ENCODE data around the gene TMEM198.

The TMEM198 gene

DNA sequence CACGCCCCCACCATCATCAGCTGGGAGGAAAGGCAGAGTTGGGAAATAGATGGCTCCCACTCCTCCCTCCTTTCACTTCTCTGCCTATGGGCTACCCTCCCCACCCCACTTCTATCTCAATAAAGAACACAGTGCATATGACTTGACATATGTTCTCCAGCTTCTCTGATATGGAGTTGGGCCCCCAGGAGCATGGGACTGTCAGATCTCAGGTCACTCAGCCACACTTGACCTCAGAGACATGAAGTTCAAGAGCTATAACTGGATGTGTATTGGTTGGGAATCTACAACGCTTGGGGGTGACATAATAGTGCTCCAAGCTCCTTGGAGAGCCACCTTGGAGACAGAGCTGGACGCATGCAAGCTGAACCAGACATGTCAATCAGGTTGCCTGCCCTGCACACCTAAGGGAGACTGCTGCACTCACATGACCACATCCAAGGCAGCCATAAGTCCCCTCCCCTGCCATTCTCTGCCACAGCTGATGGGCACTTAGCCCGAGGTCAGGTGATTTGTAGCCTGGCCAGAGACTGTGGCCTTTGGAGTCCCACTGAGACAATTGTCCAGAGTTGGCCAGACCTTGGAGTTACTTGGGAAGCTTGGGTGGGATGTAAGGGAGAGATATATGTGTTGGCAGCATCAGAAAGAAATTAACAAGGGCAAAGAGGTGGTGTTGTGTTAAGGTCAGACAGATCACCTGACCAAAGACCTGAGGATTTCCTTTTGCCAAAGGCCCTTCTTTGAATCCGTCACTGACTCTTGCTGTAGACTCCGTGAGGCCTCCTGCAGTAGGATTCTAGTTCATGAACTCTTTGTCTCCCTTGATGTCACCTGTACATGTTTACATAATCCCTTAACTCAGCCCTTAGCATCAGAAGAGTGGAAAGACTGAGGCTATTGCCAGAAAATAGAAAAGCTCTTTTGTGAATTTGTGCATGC is 32.0 kb downstream of the TMEM198 start:
- Histone ChIP-seq H3K4me1 (ENCODE audit: insufficient read depth, low read length, poor library complexity, severe bottlenecking) (peaks cover 6% of the 10 kb centered on the region), H3F3A (ENCODE audit: low read depth) (no peaks in the 10 kb centered on the region), H3K9me3 (ENCODE audit: insufficient read depth, low read depth, low read length) (no peaks in the 10 kb centered on the region), H3K27me3 (ENCODE audit: insufficient read depth, low read length, poor library complexity, severe bottlenecking) (no peaks in the 10 kb centered on the region), H2AFZ (ENCODE audit: low read length) (no peak overlapping the region), H3K4me3 (ENCODE audit: low read length, poor library complexity, severe bottlenecking) (no peak overlapping the region), H3K9me2 (replicated peaks; ENCODE audit: low read depth, low read length) (no peaks in the 10 kb centered on the region), H3K79me2 (ENCODE audit: insufficient read depth, low read length) (no peaks in the 10 kb centered on the region; the same call in 1 of the 2 replicates), H3K9ac (ENCODE audit: low read depth, low read length, poor library complexity, severe bottlenecking) (no peak overlapping the region), H3K4me2 (ENCODE audit: low read depth, low read length, poor library complexity, severe bottlenecking) (no peak overlapping the region), H4K20me1 (ENCODE audit: insufficient read depth, low read length, poor library complexity, severe bottlenecking) (no peaks in the 10 kb centered on the region), H3K36me3 (ENCODE audit: insufficient read depth, low read length) (no peaks in the 10 kb centered on the region)
- TF ChIP-seq EZH2phosphoT487 (IDR thresholded peaks at IDR 0.05; ENCODE audit: borderline replicate concordance), result no peak
- TF ChIP-seq CTCF (conservative IDR thresholded peaks at IDR 0.05; ENCODE audit: low read length), result no peak

DNA sequence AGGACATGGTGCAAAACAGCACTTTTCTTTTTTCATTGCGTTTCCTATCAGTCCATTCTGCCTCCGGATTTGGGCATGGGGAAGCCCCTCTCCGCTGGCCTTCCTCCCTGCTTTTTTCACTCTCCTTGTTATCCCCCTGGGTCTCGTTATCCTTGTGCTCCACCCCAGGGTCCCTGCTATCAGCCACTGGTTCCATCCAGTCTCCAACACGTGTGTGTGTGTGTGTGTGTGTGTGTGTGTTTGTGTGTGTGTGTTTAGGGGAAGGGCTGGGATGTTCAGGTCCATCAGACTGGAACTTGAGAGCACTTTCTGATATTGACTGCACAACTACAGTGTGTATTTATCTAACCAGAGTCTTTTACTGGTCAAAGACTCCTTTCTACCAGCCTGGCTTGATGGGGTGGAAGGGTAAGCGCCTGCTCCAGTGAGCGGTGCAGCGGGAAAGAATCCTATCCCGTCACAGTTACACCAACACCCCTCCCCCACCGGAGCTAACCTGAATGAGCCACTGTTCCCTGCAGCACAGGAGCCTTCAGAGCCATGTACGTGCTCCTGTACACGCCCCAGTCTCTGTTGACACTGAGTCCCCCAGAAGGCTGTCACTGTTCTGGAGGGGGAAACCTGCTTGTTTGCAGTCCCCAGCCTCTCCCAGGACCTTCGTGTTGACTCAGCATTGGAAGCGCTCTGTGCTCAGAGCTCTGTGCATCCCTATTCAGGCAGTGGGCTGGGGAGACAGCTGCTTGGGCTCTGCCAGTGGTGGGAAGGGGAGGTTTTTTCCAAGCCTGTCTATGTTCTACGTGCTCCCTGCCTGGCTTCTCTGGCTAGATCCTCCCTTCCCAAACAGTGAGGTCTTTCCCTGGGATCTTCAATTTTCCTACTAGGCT is 32.9 kb downstream of the TMEM198 start:
- Histone ChIP-seq H3K4me2 (ENCODE audit: low read depth, low read length, poor library complexity, severe bottlenecking) (no peak overlapping the region), H3K4me1 (ENCODE audit: insufficient read depth, low read length, poor library complexity, severe bottlenecking) (peaks cover 3% of the 10 kb centered on the region), H3K36me3 (ENCODE audit: insufficient read depth, low read length) (no peaks in the 10 kb centered on the region), H3F3A (ENCODE audit: low read depth) (no peaks in the 10 kb centered on the region), H2AFZ (ENCODE audit: low read length) (no peak overlapping the region), H3K79me2 (ENCODE audit: insufficient read depth, low read length) (no peaks in the 10 kb centered on the region), H3K9me2 (replicated peaks; ENCODE audit: low read depth, low read length) (no peaks in the 10 kb centered on the region), H4K20me1 (ENCODE audit: insufficient read depth, low read length, poor library complexity, severe bottlenecking) (no peaks in the 10 kb centered on the region), H3K9ac (ENCODE audit: low read depth, low read length, poor library complexity, severe bottlenecking) (no peak overlapping the region), H3K9me3 (ENCODE audit: insufficient read depth, low read depth, low read length) (no peaks in the 10 kb centered on the region), H3K4me3 (ENCODE audit: low read length, poor library complexity, severe bottlenecking) (no peak overlapping the region), H3K27me3 (ENCODE audit: insufficient read depth, low read length, poor library complexity, severe bottlenecking) (no peaks in the 10 kb centered on the region)
- no peak for TF ChIP-seq CTCF (conservative IDR thresholded peaks at IDR 0.05; ENCODE audit: low read length)
- no peak for TF ChIP-seq EZH2phosphoT487 (IDR thresholded peaks at IDR 0.05; ENCODE audit: borderline replicate concordance)

DNA sequence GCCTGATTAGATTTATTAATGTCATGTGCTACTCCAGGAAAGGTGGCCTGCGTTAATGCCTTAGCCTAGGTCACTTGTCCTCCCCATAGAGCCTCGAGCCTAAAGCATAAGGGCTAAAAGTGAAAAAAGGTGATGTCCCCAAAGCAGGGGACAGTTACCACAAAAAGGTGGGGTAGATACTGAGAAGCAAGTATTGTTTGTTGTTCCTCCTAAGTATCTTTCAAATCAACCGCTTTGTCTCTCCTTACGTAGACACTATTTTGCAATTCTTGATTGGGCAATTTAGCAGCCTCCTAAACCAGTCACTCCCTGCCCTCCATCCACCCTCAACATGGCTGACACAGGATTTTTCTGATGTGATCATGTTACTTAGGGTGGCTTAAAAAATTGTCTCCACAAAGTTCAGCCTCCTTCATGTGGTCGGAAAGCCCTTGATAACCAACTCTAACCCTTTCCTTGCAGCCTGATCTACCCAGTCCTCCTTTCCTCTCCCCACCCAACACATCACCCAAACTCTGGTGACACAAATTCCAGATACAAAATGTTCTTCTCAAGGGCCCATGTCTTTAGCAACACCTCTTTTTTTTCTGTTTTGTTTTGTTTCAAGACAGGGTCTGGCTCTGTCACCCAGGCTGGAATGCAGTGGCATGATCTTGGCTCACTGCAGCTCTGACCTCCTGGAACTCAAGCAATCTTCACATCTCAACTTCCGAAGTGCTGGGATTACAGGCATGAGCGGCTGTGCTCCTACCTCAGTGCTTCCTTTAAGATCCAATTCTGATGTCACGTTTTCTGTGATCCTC is 35.2 kb downstream of the TMEM198 start:
- H3K79me2 ChIP-seq (ENCODE audit: insufficient read depth, low read length), result no peaks in the 10 kb centered on the region
- TF ChIP-seq EZH2phosphoT487 (IDR thresholded peaks at IDR 0.05; ENCODE audit: borderline replicate concordance) (no peak), CTCF (conservative IDR thresholded peaks at IDR 0.05; ENCODE audit: low read length) (no peak)
- no peak overlapping the region for H3K4me2 ChIP-seq (ENCODE audit: low read depth, low read length, poor library complexity, severe bottlenecking)
- H3K9me3 ChIP-seq (ENCODE audit: insufficient read depth, low read depth, low read length), result no peaks in the 10 kb centered on the region
- H3K9me2 ChIP-seq (replicated peaks; ENCODE audit: low read depth, low read length), result no peaks in the 10 kb centered on the region
- no peaks in the 10 kb centered on the region for H3K27me3 ChIP-seq (ENCODE audit: insufficient read depth, low read length, poor library complexity, severe bottlenecking)
- no peaks in the 10 kb centered on the region for H3F3A ChIP-seq (ENCODE audit: low read depth)
- H3K36me3 ChIP-seq (ENCODE audit: insufficient read depth, low read length), result no peaks in the 10 kb centered on the region
- H4K20me1 ChIP-seq (ENCODE audit: insufficient read depth, low read length, poor library complexity, severe bottlenecking), result no peaks in the 10 kb centered on the region
- no peak overlapping the region for H2AFZ ChIP-seq (ENCODE audit: low read length)
- H3K9ac ChIP-seq (ENCODE audit: low read depth, low read length, poor library complexity, severe bottlenecking), result no peak overlapping the region
- H3K4me1 ChIP-seq (ENCODE audit: insufficient read depth, low read length, poor library complexity, severe bottlenecking), result no peaks in the 10 kb centered on the region
- H3K4me3 ChIP-seq (ENCODE audit: low read length, poor library complexity, severe bottlenecking), result no peak overlapping the region

Data from Loucy (cell line).